MCF 10A (cell line): ENCODE results near the gene TMEM130. TPM values are rescaled to one million over a fixed set of nuclear protein-coding genes. Genes with fewer than 3 reads are reported as not detected.
A peak's percentile ranks its signal among the peaks of the same experiment; 100 is the strongest.

Experiments used
- BruUV-seq: library from RNA; stranded (reverse); fragments of 400-500 nt; replicated peaks from 2 replicates; lab custom pipeline; 2021; lab: Mats Ljungman, UMichigan
- CTCF ChIA-PET: fragments of 300-600 bp; sonication (Branson Sonifier 250); formaldehyde crosslinking; extraction: SDS; loops from one replicate; lab custom pipeline; 2021; ENCODE audit warnings: antibody characterized with exemption, inconsistent platforms; lab: Yijun Ruan, JAX
- POLR2A ChIA-PET: fragments of 300-600, 350-650 bp; sonication (Branson Sonifier 250); formaldehyde crosslinking; extraction: SDS; loops from one replicate; lab custom pipeline; 2020; ENCODE audit warnings: antibody characterized with exemption, inconsistent platforms; lab: Yijun Ruan, JAX
- DNase-seq: peaks from one replicate; pipeline ENCODE4 v3.0.0-alpha.2; 2018; ENCODE audit not compliant: unreplicated experiment
- H3K27ac Mint-ChIP-seq: one replicate; pipeline ENCODE4 v1.8.0; 2022; ENCODE audit warnings: mild to moderate bottlenecking, low read depth, mixed read lengths; ENCODE audit not compliant: unreplicated experiment
- H3K27me3 Mint-ChIP-seq: one replicate; pipeline ENCODE4 v1.8.0; 2022; ENCODE audit warnings: mixed read lengths; ENCODE audit not compliant: insufficient read depth, unreplicated experiment
- H3K36me3 Mint-ChIP-seq: one replicate; pipeline ENCODE4 v1.8.0; 2022; ENCODE audit warnings: mild to moderate bottlenecking, moderate library complexity, mixed read lengths; ENCODE audit not compliant: insufficient read depth, unreplicated experiment
- H3K4me1 Mint-ChIP-seq: one replicate; pipeline ENCODE4 v1.8.0; 2022; ENCODE audit warnings: mixed read lengths; ENCODE audit not compliant: insufficient read depth, unreplicated experiment
- H3K4me3 Mint-ChIP-seq: one replicate; pipeline ENCODE4 v1.8.0; 2022; ENCODE audit warnings: mild to moderate bottlenecking, moderate library complexity, mixed read lengths; ENCODE audit not compliant: unreplicated experiment
- H3K9me3 Mint-ChIP-seq: one replicate; pipeline ENCODE4 v1.8.0; 2022; ENCODE audit warnings: mixed read lengths; ENCODE audit not compliant: unreplicated experiment
- intact Hi-C: fragments of 100-400 bp; cut with micrococcal nuclease; formaldehyde crosslinking; loops from 2 replicates; pipeline ENCODE4 v1.14.1; 2022
- total RNA-seq: library from RNA; stranded (reverse); gene quantifications from 2 replicates; pipeline ENCODE4 v1.2.3, GENCODE V29; 2022
- TF ChIP-seq, protein P1 (sequence below): fragments of 200-600 bp; IDR thresholded peaks from one replicate; pipeline ENCODE4 v1.8.0; 2022; ENCODE audit warnings: antibody characterized with exemption, mild to moderate bottlenecking; ENCODE audit not compliant: unreplicated experiment

Gene TMEM130
- total RNA-seq, 1 experiment from 2014 or later: not detected

DNA sequence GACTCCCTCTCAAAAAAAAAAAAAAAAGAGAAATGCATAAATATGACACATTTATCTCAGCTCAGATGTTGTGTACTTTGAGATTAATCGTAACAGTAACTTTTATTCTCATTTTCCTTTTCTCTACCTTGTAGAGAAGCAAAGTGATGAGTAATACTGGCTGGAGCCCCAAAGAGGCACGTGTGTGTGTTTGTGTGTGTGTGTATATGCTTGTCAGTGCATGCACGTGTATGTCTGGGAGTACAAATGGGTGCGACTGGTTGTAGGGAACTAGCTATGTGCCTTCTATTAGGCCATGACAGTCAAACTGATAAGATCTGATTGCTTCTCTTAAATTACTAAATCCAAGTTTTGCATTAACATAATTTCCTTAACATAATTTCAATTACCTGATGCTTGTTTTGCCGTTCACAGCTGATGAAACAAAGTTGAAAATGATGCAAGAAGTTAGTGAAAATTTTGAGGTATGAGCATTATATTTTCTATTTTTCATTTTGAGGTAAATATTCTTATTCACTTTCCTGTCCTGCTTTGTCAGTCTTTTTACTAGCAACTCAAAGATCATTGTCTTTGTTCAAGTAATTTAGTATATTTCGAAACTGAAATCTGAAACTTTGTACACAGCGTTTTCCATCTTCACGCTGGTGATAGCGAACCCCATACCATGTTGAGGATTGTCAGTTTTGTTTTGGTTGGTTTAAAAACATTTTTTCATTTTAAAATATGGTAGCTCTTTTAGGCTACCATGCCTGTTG, 11.9 kb upstream of the TMEM130 start:
- H3K36me3 Mint-ChIP-seq: peaks cover 45% of the 10 kb centered on the region
- H3K27ac Mint-ChIP-seq: no peak overlapping the region
- CTCF ChIA-PET: interaction anchor here (0.7 to 1.2 kb wide), 3 partner anchors 9 to 362 kb away, joined by 3 to 4 read pairs (median 3); no protein-coding TSS in a partner anchor
- BruUV-seq: no TSS peak
- no peak overlapping the region for H3K4me3 Mint-ChIP-seq
- H3K27me3 Mint-ChIP-seq: no peaks in the 10 kb centered on the region
- no peaks in the 10 kb centered on the region for H3K9me3 Mint-ChIP-seq
- DNase-seq: peak; percentile 18
- POLR2A ChIA-PET: no interaction called here
- TF ChIP-seq, protein P1, sequence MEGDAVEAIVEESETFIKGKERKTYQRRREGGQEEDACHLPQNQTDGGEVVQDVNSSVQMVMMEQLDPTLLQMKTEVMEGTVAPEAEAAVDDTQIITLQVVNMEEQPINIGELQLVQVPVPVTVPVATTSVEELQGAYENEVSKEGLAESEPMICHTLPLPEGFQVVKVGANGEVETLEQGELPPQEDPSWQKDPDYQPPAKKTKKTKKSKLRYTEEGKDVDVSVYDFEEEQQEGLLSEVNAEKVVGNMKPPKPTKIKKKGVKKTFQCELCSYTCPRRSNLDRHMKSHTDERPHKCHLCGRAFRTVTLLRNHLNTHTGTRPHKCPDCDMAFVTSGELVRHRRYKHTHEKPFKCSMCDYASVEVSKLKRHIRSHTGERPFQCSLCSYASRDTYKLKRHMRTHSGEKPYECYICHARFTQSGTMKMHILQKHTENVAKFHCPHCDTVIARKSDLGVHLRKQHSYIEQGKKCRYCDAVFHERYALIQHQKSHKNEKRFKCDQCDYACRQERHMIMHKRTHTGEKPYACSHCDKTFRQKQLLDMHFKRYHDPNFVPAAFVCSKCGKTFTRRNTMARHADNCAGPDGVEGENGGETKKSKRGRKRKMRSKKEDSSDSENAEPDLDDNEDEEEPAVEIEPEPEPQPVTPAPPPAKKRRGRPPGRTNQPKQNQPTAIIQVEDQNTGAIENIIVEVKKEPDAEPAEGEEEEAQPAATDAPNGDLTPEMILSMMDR: no peak
- H3K4me1 Mint-ChIP-seq: no peaks in the 10 kb centered on the region
- intact Hi-C loops: no loop called here

DNA sequence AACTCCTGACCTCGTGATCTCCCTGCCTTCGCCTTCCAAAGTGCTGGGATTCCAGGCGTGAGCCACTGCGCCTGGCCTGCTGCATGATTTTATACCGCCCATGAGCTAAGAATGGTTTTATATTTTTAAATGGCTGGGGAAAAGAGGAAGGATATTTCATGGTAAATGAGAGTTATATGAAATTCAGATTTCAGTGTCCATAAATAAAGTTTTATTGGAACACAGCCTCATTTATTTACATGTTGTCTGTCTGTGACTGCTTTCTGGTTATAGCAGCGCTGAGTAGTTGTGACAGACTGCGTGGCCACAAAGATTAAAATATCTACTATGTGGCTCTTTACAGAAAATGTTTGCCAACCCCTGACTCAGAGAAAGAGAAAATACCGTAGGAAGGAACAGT, 10.7 kb upstream of the TMEM130 start:
- H3K27me3 Mint-ChIP-seq: no peaks in the 10 kb centered on the region
- ChIA-PET POLR2A (interaction anchor here (0.6 to 1.1 kb wide), 3 partner anchors 15 to 595 kb away, joined by 3 read pairs; partner anchors contain the start of genes BUD31 and PDAP1), CTCF (interaction anchor here (0.7 to 1.6 kb wide), 5 partner anchors 10 to 1996 kb away, joined by 3 to 10 read pairs (median 5); no protein-coding TSS in a partner anchor)
- no peaks in the 10 kb centered on the region for H3K4me1 Mint-ChIP-seq
- BruUV-seq: TSS peak; percentile 29
- intact Hi-C loops: no loop called here
- H3K4me3 Mint-ChIP-seq: peak overlapping the region; percentile 85
- no peak for DNase-seq
- no peaks in the 10 kb centered on the region for H3K9me3 Mint-ChIP-seq
- peaks cover 40% of the 10 kb centered on the region for H3K36me3 Mint-ChIP-seq
- H3K27ac Mint-ChIP-seq: no peak overlapping the region
- TF ChIP-seq, protein P1: no peak

DNA sequence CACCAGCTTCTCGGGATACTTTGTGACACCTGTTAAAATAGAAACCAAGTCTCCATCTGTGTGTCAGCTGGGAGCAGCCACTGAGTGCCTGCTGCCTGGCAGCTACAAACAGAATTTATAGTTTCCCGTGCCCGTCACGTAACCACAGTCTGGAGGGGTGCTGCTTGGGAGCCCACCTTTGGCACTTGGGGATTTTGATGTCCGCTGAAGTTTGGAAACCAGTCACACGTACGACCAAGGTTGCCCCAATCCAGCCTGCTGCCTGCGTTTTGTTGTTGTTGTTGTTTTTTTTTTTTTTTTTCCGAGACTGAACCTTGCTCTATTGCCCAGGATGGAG, 10.1 kb upstream of the TMEM130 start:
- no peak overlapping the region for H3K27ac Mint-ChIP-seq

More for the DNA sequence above, 10.1 kb upstream of the TMEM130 start:
- H3K9me3 Mint-ChIP-seq: no peaks in the 10 kb centered on the region
- intact Hi-C loops: no loop called here
- H3K27me3 Mint-ChIP-seq: no peaks in the 10 kb centered on the region
- BruUV-seq: no TSS peak
- no peak for DNase-seq
- TF ChIP-seq, protein P1: no peak
- ChIA-PET POLR2A (interaction anchor here (0.7 to 1.1 kb wide), 2 partner anchors 529 to 594 kb away, joined by 3 read pairs; partner anchors contain the start of genes BUD31 and PDAP1), CTCF (interaction anchor here (0.5 to 1.6 kb wide), 13 partner anchors 9 to 1996 kb away, joined by 3 to 10 read pairs (median 3); no protein-coding TSS in a partner anchor)
- peak overlapping the region; percentile 85 for H3K4me3 Mint-ChIP-seq
- H3K4me1 Mint-ChIP-seq: no peaks in the 10 kb centered on the region
- H3K36me3 Mint-ChIP-seq: peaks cover 39% of the 10 kb centered on the region
